Effector memory CD8-positive, alpha-beta T cell (primary cell): ENCODE measurements around the gene MAD1L1.
"Not testable (repeated sequence)": the region's sequence is repeated elsewhere in the genome, so short reads cannot be mapped to it uniquely, and the experiment has no call there.

ENCODE experiments used
- ATAC-seq: fragments of 150-1000 bp; cut with Tn5 transposase; replicated peaks from 2 replicates; pipeline ENCODE4 v1.10.0; 2021; ENCODE audit warnings: mild to moderate bottlenecking, moderate library complexity
- DNase-seq, 3 experiments: peaks; one replicate each; pipeline ENCODE4 v3.0.0; 2021
- H3K27ac Mint-ChIP-seq, 2 donors: one replicate each; pipeline ENCODE4 v1.8.0; 2022; ENCODE audit warnings: mild to moderate bottlenecking in 2 of 2, mixed read lengths in 2 of 2, moderate library complexity in 2 of 2
- H3K27me3 Mint-ChIP-seq, 2 donors: one replicate each; pipeline ENCODE4 v1.8.0; 2022; ENCODE audit warnings: mixed read lengths in 2 of 2
- H3K36me3 Mint-ChIP-seq: one replicate; pipeline ENCODE4 v1.8.0; 2022; ENCODE audit warnings: mild to moderate bottlenecking, moderate library complexity, mixed read lengths; ENCODE audit not compliant: insufficient read depth
- H3K4me1 Mint-ChIP-seq, 2 donors: one replicate each; pipeline ENCODE4 v1.8.0; 2022; ENCODE audit warnings: low read depth in 2 of 2, mixed read lengths in 2 of 2
- H3K4me3 Mint-ChIP-seq, 2 donors: one replicate each; pipeline ENCODE4 v1.8.0; 2022; ENCODE audit warnings: mild to moderate bottlenecking in 2 of 2, mixed read lengths in 2 of 2, moderate library complexity in 2 of 2
- H3K9me3 Mint-ChIP-seq, 2 donors: one replicate each; pipeline ENCODE4 v1.8.0; 2022; ENCODE audit warnings: mixed read lengths in 2 of 2

Gene MAD1L1

GRCh38 chr7:1977059-1977875 lies 255.5 kb downstream of the MAD1L1 start:
- H3K27me3 Mint-ChIP-seq, result no peaks in the 10 kb centered on the region
- DNase-seq, result no peak
- H3K27ac Mint-ChIP-seq, result no peak overlapping the region
- H3K4me3 Mint-ChIP-seq, result no peak overlapping the region
- ATAC-seq, result no peak
- H3K9me3 Mint-ChIP-seq, result peaks cover 0 to 4% of the 10 kb centered on the region in 2 donors
- peaks cover 4 to 16% of the 10 kb centered on the region in 2 donors for H3K4me1 Mint-ChIP-seq
- H3K36me3 Mint-ChIP-seq, result no peaks in the 10 kb centered on the region

- not testable (repeated sequence) for H3K36me3 Mint-ChIP-seq, H3K27me3 Mint-ChIP-seq, H3K27ac Mint-ChIP-seq
These were observed 256.2 kb downstream of the MAD1L1 start for GRCh38 chr7:1976521-1976920.

DNA sequence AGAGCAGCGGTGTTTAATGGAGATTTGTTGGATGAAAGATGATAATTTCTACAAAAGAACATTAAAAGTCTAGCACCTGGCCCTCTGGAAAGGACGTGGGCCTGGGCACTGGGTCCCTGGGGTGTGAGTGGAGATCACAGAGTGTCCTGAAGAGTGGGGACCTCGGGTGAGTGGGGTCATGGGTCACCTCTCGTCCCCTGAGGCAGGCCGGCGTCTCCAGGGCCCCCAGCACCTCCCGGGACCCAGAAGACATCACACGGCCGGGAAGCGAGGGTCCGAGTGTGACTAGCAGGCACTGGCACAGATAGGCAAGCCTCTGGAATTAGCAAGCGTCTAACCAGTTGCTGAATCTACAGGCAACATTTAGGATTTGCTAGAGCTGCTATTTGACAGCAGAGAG lies 257.2 kb downstream of the MAD1L1 start:
- peaks cover 4 to 23% of the 10 kb centered on the region in 2 donors for H3K4me1 Mint-ChIP-seq
- no peak overlapping the region for H3K27ac Mint-ChIP-seq

More at GRCh38 chr7:1976521-1976920, 256.2 kb downstream of the MAD1L1 start:
- not testable (repeated sequence) for DNase-seq, H3K4me3 Mint-ChIP-seq, H3K9me3 Mint-ChIP-seq, ATAC-seq
- H3K4me1 Mint-ChIP-seq, result peaks cover 4 to 23% of the 10 kb centered on the region in 2 donors

DNA sequence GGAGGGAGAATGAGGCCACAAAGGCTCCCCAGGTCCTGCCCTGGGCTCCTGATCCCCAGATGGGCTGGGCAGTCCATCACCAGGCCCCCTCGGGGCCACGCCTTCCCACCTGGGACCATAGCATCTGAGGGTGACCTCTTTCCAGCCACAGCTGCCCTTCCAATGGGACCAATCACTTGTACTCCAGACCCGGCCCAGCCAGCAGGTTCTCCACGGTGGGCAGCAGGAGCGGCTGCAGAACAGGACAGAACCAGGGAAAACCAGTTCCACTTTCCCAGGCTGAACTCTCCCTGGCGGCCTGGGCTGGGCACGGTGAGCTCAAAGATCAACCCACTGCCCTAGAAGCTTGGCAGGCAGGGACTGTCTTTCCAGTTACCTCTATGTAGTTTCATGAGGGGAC lies 257.6 kb downstream of the MAD1L1 start:
- ATAC-seq (no peak), DNase-seq (no peak)
- Mint-ChIP-seq H3K4me3 (no peak overlapping the region), H3K9me3 (peaks cover 0 to 4% of the 10 kb centered on the region in 2 donors), H3K36me3 (no peaks in the 10 kb centered on the region), H3K27ac (no peak overlapping the region), H3K4me1 (peaks cover 4 to 23% of the 10 kb centered on the region in 2 donors), H3K27me3 (no peaks in the 10 kb centered on the region)

More for the DNA sequence above, 257.2 kb downstream of the MAD1L1 start:
- DNase-seq (no peak), ATAC-seq (no peak)
- H3K9me3 Mint-ChIP-seq, result peaks cover 0 to 4% of the 10 kb centered on the region in 2 donors
- H3K4me3 Mint-ChIP-seq, result no peak overlapping the region
- H3K27me3 Mint-ChIP-seq, result no peaks in the 10 kb centered on the region
- no peaks in the 10 kb centered on the region for H3K36me3 Mint-ChIP-seq

GRCh38 chr7:1974290-1975101 lies 258.2 kb downstream of the MAD1L1 start:
- peaks cover 0 to 4% of the 10 kb centered on the region in 2 donors for H3K9me3 Mint-ChIP-seq
- H3K4me1 Mint-ChIP-seq, result peaks cover 9 to 29% of the 10 kb centered on the region in 2 donors
- no peak overlapping the region for H3K4me3 Mint-ChIP-seq
- no peak for ATAC-seq
- H3K27me3 Mint-ChIP-seq, result no peaks in the 10 kb centered on the region
- no peak overlapping the region for H3K27ac Mint-ChIP-seq
- no peak for DNase-seq
- no peaks in the 10 kb centered on the region for H3K36me3 Mint-ChIP-seq

DNA sequence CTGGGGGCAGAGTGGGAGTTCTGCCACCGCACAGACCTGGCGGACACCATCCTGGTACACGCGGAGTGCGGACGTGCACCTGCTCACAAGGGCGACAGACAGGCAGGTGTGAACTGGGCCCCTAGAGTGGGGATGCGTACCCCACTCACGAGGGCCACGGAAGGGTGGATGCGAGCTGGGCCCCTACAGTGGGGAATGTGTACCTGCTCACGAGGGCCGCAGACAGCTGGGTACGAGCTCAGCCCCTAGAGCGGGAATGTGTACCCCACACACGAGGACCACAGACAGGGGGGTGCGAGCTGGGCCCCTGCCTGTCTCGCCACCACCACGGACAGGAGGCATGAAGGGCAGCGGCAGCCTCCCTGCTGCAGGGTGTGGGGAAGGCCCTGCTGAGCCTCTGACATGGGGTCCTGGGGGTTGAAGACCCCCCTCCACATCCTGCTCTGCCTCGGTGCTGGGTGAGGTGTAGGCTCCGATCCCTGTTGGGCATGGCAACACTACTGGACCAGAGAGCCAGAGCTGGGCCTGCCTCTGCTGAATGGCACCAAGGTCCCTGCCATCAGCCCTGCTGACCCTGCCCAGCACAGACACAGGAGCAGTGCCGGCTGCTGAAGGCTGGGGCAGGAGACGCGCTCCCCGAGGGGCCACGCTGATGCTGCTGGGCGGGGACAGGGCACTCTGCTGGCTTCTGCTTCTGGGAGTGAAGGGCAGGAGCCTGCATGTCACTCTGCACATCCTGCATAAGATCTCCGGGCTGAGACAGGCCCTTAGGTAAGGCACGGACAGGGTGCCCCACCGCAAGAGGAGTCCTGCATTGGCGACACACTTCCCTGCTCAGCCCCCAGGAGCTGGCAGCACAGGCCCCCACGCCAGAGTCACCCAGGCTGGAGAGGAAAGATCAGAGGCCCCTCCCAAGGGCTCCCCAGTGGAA lies 259.2 kb downstream of the MAD1L1 start:
- H3K4me1 Mint-ChIP-seq, result peaks cover 9 to 30% of the 10 kb centered on the region in 2 donors
- peaks cover 0 to 4% of the 10 kb centered on the region in 2 donors for H3K9me3 Mint-ChIP-seq
- no peak overlapping the region for H3K4me3 Mint-ChIP-seq
- DNase-seq, result no peak
- H3K36me3 Mint-ChIP-seq, result no peaks in the 10 kb centered on the region
- H3K27me3 Mint-ChIP-seq, result no peaks in the 10 kb centered on the region
- ATAC-seq, result no peak
- H3K27ac Mint-ChIP-seq, result no peak overlapping the region

GRCh38 chr7:1972744-1973143 lies 260.0 kb downstream of the MAD1L1 start:
- no peaks in the 10 kb centered on the region for H3K36me3 Mint-ChIP-seq
- ATAC-seq, result no peak
- H3K27me3 Mint-ChIP-seq, result no peaks in the 10 kb centered on the region
- H3K4me1 Mint-ChIP-seq, result peaks cover 9 to 27% of the 10 kb centered on the region in 2 donors
- H3K4me3 Mint-ChIP-seq, result peak overlapping the region in 1 of 2 donors; percentile 37
- H3K9me3 Mint-ChIP-seq, result peaks cover 0 to 4% of the 10 kb centered on the region in 2 donors
- no peak for DNase-seq
- H3K27ac Mint-ChIP-seq, result no peak overlapping the region

- ATAC-seq (peak; percentile 61), DNase-seq (no peak)
- H3K36me3 Mint-ChIP-seq, result no peaks in the 10 kb centered on the region
- peaks cover 11 to 27% of the 10 kb centered on the region in 2 donors for H3K4me1 Mint-ChIP-seq
- H3K27ac Mint-ChIP-seq, result no peak overlapping the region
- peaks cover 0 to 4% of the 10 kb centered on the region in 2 donors for H3K9me3 Mint-ChIP-seq
- H3K27me3 Mint-ChIP-seq, result no peaks in the 10 kb centered on the region
- H3K4me3 Mint-ChIP-seq, result no peak overlapping the region
These were observed 260.6 kb downstream of the MAD1L1 start for GRCh38 chr7:1971946-1972654.

DNA sequence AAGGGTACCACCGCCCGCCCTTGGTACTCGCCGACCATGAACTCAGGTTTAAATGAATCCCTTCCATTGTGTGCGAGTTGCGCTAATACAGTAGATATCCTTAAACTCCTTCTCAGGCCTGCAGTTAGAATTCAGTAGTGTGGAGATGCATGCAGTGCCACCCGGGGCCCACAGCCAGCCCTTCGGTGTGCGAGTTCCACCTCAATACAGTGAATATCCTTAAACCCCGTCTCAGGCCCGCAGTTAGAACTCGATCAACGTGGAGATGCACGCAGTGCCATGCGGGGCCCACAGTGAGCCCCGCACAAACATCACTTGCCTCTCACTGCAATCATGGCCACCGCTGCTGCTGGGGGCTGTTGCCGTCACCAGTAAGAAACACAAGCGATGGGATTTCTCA lies 261.9 kb downstream of the MAD1L1 start:
- peaks cover 11 to 27% of the 10 kb centered on the region in 2 donors for H3K4me1 Mint-ChIP-seq

GRCh38 chr7:1970285-1970660 lies 262.5 kb downstream of the MAD1L1 start:
- DNase-seq, H3K9me3 Mint-ChIP-seq, H3K27ac Mint-ChIP-seq, H3K4me3 Mint-ChIP-seq, ATAC-seq, H3K27me3 Mint-ChIP-seq, H3K36me3 Mint-ChIP-seq: not testable (repeated sequence)
- peaks cover 11 to 27% of the 10 kb centered on the region in 2 donors for H3K4me1 Mint-ChIP-seq

More for the DNA sequence above, 261.9 kb downstream of the MAD1L1 start:
- peaks cover 3% of the 10 kb centered on the region for H3K36me3 Mint-ChIP-seq
- no peaks in the 10 kb centered on the region for H3K27me3 Mint-ChIP-seq
- H3K4me3 Mint-ChIP-seq, result no peak overlapping the region
- no peak overlapping the region for H3K27ac Mint-ChIP-seq
- peaks cover 0 to 4% of the 10 kb centered on the region in 2 donors for H3K9me3 Mint-ChIP-seq
- no peak for ATAC-seq
- DNase-seq, result no peak

- Mint-ChIP-seq H3K4me1 (peaks cover 11 to 27% of the 10 kb centered on the region in 2 donors), H3K36me3 (peaks cover 7% of the 10 kb centered on the region), H3K4me3 (no peak overlapping the region), H3K27ac (no peak overlapping the region), H3K27me3 (no peaks in the 10 kb centered on the region), H3K9me3 (peaks cover 0 to 4% of the 10 kb centered on the region in 2 donors)
- DNase-seq (no peak), ATAC-seq (no peak)
These were observed 263.1 kb downstream of the MAD1L1 start for GRCh38 chr7:1969459-1970284.
